ENCODE data around the gene HERC2.

GRCh38 chr15:28086175-28086703 lies 235.7 kb downstream of the HERC2 start:
- TF ChIP-seq, protein P1, sequence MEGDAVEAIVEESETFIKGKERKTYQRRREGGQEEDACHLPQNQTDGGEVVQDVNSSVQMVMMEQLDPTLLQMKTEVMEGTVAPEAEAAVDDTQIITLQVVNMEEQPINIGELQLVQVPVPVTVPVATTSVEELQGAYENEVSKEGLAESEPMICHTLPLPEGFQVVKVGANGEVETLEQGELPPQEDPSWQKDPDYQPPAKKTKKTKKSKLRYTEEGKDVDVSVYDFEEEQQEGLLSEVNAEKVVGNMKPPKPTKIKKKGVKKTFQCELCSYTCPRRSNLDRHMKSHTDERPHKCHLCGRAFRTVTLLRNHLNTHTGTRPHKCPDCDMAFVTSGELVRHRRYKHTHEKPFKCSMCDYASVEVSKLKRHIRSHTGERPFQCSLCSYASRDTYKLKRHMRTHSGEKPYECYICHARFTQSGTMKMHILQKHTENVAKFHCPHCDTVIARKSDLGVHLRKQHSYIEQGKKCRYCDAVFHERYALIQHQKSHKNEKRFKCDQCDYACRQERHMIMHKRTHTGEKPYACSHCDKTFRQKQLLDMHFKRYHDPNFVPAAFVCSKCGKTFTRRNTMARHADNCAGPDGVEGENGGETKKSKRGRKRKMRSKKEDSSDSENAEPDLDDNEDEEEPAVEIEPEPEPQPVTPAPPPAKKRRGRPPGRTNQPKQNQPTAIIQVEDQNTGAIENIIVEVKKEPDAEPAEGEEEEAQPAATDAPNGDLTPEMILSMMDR (IDR thresholded peaks at IDR 0.05; ENCODE audit: low read length), result peak; percentile 84
- TF ChIP-seq EZH2 (IDR thresholded peaks at IDR 0.05; ENCODE audit: borderline replicate concordance, low read length), result no peak

All from OCI-LY1 (cell line).